ENCODE results near the gene ZNF560.

Gene ZNF560

DNA sequence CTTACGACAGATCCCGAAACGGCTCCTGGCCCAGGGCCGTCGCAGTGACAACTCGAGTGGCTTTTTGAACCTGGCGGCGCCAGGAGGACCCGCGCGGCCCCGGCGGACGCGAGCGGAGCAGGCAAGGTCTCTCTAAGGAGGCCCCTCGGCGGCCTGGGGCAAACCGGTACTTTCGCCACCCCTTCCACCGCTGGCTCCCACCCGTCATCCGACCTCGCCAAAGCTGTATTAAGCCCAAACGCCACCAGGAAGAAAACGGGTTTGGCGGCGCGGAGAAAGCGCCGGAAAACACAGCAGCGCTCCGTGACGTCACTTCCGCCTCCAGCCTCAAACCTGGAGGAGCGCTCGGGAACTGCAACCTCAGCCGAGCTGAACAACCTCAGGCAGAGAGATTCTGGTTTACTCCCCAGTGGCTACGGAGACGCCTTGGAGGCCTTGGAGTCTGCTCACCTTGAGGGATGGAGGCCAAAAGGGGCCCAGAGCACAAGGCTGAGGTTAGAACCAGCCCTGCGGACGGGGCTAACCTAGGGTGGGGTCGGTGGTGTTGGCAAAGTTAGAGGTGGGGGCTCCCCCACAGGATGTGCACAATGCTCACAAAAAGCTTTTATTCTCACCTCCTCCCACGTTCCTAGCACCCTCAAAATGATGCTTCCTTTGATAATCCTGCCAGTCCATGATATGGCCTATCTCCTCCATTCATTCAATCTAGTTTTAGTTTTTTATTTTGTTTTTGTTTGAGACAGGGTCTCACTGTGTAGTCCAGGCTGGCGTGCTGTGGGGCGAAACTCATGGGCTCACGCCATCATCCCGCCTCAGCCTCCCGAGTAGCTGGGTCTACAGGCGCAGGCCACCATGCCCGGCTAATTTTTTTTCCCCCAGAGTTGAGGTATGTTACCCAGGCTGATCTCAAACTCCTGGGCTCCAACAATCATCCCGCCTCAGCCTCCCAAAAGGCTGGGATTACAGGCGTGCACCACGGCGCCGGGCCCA, 62.8 kb downstream of the ZNF560 start, which contains the start of gene ZNF266:
TSS of gene ZNF266 (minus strand) at position 295 of the 990 bp plus-strand sequence. CDS start 15,484 bp downstream, outside the sequence.
- DNase-seq, result peak; percentile 86

DNA sequence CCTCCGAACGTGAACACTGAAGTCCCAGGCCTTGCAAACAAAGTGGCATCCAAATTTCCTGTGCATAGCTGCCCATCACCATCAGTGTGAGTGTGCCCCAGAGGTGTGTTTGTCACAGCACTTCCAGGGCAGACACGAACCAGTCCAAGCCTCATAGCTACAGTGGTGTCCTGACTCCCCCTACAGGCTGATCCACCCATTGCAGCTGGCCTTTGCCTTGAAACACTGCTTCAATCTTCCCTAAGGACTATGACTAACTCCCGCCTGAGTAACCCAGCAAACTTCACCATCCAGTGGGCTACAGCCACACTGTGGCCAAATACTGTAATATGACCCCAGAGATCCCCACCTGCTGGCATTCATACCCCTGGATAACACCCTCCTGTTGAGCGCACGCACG, 66.9 kb downstream of the ZNF560 start:
- no peak for DNase-seq

DNA sequence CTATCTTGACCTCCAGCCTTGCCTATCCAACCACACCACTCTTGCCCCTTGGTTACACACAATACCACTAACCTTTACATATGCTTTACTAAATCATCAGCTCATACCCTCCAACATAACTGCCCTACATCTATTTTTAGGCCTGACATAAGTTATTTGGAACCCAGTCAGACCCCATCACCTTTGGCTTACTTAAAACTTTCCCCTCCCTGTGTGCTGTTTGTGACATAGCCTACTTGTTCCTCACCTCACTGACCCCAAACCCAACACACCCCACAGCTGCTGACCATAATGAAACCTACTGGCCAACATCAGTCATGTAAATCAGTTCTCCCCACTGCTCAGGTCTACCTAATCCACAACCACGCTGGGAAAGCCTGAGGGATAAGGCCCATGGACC, 68.0 kb downstream of the ZNF560 start:
- no peak for DNase-seq

DNA sequence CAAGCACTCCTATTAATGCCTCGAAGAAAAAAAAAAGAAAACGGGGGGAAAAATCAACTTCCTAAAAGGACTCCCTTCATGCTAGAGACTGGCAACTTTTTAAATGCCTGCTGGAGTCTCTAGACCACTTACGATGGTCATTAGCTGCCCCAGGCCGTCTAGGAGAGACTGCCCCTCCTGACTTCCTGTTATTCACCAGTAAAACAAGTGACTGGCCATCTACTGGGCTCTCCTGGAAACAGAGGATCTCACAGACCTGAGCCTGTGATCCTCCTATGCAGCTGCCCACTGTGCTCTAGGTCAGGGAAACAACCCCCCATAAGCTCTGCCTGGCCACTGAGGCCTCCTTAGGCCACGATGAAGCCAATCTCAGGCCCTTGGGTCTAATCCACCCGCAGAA, 70.5 kb downstream of the ZNF560 start:
- no peak for DNase-seq
